Measurements from ENCODE around the gene CCNF.
"Not testable (repeated sequence)": the region's sequence is repeated elsewhere in the genome, so short reads cannot be mapped to it uniquely, and the experiment has no call there.

The CCNF gene

DNA sequence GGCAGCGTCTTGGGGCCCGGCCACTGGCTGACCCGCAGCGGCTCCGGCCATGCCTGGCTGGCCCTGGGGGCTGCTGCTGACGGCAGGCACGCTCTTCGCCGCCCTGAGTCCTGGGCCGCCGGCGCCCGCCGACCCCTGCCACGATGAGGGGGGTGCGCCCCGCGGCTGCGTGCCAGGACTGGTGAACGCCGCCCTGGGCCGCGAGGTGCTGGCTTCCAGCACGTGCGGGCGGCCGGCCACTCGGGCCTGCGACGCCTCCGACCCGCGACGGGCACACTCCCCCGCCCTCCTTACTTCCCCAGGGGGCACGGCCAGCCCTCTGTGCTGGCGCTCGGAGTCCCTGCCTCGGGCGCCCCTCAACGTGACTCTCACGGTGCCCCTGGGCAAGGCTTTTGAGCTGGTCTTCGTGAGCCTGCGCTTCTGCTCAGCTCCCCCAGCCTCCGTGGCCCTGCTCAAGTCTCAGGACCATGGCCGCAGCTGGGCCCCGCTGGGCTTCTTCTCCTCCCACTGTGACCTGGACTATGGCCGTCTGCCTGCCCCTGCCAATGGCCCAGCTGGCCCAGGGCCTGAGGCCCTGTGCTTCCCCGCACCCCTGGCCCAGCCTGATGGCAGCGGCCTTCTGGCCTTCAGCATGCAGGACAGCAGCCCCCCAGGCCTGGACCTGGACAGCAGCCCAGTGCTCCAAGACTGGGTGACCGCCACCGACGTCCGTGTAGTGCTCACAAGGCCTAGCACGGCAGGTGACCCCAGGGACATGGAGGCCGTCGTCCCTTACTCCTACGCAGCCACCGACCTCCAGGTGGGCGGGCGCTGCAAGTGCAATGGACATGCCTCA is 42.6 kb downstream of the CCNF start:
- no peak for DNase-seq (ENCODE audit: low read depth in 2 of 2)

DNA sequence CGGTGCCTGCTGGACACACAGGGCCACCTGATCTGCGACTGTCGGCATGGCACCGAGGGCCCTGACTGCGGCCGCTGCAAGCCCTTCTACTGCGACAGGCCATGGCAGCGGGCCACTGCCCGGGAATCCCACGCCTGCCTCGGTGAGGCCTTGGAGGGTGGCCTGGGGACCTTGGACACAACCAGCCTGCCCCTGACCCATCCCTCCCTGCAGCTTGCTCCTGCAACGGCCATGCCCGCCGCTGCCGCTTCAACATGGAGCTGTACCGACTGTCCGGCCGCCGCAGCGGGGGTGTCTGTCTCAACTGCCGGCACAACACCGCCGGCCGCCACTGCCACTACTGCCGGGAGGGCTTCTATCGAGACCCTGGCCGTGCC is 43.2 kb downstream of the CCNF start:
- DNase-seq (ENCODE audit: low read depth in 2 of 2): no peak

DNA sequence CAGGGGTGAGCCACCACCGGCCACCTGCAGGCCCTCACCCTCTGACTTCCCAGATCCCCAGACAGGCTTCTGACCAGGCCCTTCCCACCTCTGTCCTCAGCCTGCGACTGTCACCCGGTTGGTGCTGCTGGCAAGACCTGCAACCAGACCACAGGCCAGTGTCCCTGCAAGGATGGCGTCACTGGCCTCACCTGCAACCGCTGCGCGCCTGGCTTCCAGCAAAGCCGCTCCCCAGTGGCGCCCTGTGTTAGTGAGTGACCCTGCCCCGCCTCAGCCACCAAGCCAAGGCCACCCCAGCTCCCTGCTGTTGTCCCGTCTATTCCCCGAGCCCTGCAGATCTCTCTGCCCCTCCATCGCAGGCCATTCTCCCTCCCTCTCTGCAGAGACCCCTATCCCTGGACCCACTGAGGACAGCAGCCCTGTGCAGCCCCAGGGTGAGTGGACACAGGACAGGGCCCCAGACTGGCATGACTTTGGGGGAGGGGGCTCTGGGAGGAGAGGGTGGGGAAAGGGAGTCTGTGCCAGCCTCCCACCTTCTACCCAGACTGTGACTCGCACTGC is 43.7 kb downstream of the CCNF start:
- no peak for DNase-seq (ENCODE audit: low read depth in 2 of 2)

DNA sequence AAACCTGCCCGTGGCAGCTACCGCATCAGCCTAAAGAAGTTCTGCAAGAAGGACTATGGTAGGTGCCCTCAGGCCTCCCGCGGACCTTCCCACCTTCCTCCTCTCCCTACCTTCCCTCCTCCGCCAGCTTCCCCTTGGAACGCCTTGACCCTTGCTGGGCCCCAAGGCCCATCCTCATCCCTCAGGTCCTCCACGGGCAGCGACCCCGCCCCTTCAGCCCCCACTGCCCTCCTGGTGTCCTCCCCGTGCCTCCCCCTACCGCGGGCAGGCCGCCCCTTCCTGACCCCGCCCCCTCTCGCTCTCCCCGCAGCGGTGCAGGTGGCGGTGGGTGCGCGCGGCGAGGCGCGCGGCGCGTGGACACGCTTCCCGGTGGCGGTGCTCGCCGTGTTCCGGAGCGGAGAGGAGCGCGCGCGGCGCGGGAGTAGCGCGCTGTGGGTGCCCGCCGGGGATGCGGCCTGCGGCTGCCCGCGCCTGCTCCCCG is 44.2 kb downstream of the CCNF start:
- no peak for DNase-seq (ENCODE audit: low read depth in 2 of 2)

DNA sequence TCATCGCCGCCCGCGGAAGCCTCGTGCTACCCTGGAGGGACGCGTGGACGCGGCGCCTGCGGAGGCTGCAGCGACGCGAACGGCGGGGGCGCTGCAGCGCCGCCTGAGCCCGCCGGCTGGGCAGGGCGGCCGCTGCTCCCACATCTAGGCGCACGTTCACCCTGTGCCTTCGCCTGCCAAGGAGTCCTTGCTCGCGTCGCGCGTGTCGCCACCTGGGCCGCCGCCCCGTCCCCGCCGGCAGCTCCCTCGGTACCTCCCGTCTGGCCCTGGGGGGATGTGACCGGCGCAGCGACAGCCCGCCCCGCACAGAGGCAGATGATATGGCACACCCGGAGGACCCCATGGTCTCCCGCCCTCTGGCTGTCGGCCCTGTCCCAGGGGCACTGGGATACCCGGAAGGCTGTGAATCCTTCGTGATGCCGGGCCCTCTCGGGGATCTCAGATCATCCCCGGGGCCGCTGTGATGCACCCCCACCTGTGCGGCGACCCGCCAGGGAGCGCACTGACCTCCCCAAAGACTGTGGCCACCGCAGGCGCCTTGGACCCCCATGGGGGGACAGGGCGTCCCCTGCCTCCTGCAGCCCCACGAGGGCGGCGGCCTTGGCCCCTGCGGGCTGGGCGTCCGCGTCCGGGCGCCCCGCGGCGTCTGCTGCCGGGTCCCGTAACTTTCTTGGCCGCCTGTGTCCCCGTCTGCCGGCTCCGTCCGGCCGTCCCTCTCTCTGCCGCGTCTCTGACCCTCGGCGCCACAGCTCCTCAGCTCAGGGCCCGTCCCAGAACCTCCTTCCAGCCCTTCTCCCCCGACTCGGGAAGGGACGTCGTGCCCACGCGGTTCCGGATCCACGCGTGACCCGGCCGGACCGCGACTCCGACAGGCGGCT is 45.0 kb downstream of the CCNF start:
- DNase-seq (ENCODE audit: low read depth in 2 of 2): no peak

DNA sequence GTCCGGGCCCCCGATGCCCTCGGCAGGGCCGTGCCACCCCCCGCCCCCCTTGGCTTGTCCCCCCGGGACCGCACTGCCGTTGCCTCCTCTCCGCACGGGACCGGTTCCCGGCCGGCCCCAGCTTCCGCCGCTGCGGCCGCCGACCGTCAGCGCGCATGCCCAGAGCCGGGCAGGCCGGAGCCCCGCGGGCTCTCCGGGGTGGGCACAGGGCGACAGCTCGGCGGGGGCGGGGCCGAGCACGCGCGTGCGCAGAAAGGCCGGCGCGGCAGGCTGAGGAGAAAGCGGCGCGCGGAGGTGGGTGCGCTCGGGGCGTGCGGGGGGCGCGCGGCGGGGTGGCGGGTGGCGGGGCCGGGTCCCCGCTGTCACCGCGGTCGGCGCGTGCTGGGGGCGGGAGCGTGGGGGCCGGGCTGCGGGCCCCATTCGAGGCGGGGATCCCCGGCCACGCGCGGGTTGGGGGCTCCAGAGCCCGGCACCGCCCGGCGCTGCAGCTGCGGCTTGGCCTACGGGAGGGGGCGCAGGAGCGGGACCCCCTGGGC is 45.7 kb downstream of the CCNF start, which contains the start of gene TBC1D24:
Gene TBC1D24, plus strand, starts transcription at position 251 of the 536 bp plus-strand sequence. CDS start 21,022 bp downstream, outside the sequence.
- DNase-seq (ENCODE audit: low read depth in 2 of 2): peak; percentile 53 to 62

DNA sequence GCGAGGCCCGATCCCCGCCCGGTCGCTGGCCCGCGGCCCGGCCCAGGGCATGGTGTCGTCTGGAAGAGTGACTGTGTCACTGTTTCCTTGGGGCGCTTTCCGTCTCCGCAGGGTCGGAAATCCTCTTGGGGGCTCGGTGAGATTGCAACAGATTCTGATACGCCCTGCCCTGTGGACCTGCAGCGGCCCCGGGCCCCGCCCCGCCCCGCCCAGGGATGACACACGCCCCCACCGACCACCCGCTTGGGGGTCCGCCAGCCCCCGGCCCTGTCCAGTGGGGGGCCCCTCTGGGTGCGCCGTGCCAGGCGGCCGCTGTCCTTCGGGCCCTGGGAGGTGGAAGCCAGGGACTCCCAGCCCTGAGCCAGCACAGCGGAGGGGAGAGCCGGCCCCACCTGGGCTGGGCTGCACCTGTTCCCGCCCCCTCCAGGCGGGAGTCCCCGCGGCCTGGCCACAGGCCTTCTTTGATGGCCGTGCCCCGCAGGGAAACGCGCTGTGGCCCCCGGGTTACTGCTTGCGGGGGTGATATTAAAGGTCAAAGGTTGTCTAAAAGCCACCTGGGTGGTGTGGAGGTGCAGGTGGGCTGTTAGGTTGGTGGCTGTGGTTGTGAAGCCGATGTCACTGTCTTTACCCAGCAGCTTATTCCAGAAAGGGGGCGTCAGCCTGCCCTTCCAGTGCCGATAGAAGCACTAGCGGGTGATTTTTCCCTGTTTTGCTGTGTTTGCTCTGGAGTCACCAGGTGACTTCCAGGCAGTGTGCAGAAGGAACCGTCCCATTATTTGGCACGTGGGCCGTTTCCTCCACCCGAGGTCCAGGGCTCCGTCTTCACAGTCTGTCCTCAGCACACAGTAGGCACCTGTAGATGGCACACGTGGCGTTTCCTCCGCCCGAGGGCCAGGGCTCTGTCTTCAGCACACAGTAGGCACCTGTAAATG is 46.4 kb downstream of the CCNF start:
- DNase-seq (ENCODE audit: low read depth in 2 of 2): peak in 1 of 2 donors; percentile 21

DNA sequence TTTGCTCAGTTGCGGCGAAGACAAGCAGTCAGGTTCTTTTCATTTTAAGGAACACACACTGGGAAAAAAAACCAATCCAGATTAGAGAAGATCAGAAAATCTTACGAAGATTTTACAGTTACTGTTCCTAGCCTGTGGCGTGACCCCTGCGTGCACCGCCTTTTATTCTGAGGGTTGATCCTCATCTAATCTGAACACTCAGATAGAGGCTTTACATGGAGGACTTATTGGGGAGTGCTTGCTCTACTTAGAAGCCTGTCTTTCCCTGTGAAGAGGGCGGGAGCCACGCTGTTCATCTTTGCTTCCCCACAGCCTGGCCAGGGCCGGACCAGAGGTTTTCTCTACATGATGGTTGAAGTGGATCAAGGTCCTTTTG is 47.1 kb downstream of the CCNF start:
- no peak for DNase-seq (ENCODE audit: low read depth in 2 of 2)

DNA sequence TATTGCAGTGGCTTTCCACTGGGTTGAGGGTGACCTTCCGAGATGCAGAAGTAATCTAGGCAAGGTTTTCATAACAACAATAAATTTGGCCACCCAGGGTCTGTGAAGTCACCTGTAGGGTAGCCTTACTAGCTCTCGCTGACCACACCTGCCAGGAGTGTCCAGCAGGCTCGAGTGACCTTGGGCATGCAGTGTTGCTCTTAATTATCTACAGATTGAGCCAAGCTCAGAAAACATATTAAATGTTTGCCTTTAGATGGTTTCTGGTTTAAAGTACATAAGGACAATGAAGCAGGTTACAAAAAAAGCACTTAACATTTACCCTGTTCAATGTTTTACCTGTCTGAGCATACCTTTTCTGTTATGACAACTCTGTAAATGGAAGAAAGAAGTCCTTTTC is 47.5 kb downstream of the CCNF start:
- DNase-seq (ENCODE audit: low read depth in 2 of 2): no peak

DNA sequence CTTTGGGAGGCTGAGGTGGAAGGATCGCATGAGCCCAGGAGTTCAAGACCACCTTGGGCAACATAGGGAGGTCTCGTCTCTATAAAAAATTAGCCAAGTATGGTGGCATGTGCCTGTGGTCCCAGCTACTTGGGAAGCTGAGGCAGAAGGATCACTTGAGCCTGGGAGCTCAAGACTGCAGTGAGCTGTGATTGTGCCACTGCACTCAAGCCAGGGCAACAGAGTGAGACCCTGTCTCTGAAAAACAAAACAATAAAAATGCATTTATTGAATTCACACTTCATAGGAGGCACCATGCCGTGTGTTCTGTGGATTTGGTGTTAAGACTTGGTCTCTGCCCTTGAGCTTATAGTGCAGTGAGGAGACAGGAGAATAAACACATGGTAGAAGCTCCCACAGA is 48.1 kb downstream of the CCNF start:
- no peak for DNase-seq (ENCODE audit: low read depth in 2 of 2)

DNA sequence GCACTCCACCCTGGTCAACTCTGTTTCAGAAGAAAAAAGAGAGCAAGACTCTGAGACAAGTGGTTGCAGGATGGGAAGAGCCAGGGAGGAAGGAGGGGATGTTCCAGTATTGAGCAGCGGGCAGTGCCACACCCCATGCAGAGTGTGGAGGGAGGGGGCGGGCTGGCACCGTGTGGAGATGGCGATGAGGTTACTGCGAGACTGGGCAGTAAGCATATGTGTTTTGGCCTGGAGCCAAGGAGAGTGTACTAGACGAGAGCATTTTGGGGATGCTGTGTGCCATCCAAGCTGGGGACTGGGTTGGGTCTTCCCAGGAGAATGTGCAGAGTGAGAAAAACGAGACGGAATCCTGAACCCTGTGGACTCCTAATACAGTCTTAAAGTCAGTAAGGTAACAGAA is 49.0 kb downstream of the CCNF start:
- no peak for DNase-seq (ENCODE audit: low read depth in 2 of 2)

DNA sequence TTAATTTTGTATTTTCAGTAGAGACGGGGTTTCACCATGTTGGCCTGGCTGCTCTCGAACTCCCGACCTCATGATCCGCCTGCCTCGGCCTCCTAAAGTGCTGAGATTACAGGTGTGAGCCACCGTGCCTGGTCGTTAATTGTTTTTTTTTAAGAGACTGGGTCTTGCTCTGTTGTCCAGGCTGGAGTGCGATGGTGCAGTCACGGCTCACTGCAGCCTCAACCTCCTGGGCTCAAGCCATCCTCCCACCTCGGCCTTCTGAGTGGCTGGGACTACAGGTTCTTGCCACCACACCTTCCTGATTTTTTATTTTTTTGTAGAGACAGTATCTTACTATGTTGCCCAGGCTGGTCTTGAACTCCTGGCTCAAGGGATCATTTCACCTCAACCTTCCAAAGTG is 50.7 kb downstream of the CCNF start:
- DNase-seq (ENCODE audit: low read depth in 2 of 2): not testable (repeated sequence)

DNA sequence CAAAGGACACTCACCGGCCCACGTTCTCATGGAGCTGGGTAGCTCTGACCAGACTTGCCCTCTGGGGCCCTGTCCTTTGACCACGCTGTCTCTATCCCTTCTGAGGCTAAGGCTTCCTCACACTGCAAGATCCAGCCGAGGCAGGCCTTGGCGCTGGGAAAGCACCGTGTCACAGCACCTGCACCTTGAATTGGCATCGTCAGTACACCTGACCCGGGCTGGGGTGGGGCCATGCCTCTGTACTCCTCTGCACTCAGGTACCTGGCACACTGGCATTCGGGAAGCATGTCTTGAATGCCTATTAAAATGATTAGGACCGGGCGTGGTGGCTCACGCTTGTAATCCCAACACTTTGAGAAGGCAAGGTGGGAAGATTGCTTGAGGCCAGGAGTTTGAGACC is 51.7 kb downstream of the CCNF start:
- no peak for DNase-seq (ENCODE audit: low read depth in 2 of 2)

DNA sequence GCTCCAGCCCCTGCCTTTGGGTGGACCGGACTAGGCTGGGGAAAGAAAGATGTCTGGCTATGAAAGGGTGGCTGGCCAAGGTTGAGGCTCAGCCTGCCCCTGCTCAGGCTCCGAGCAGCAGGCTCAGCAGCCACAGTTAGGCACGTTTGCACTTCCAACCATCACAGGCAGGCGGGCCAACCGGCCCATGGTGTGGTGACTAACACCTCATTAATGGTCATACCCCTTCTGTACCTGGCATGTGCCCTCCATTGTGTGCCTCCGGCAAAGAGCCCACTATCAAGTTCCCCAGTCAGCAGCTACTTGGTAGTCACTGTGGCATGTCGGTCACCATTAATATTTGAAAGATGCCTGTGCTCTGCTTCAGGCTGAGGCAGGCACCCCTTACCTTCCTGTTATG is 52.4 kb downstream of the CCNF start:
- no peak for DNase-seq (ENCODE audit: low read depth in 2 of 2)

DNA sequence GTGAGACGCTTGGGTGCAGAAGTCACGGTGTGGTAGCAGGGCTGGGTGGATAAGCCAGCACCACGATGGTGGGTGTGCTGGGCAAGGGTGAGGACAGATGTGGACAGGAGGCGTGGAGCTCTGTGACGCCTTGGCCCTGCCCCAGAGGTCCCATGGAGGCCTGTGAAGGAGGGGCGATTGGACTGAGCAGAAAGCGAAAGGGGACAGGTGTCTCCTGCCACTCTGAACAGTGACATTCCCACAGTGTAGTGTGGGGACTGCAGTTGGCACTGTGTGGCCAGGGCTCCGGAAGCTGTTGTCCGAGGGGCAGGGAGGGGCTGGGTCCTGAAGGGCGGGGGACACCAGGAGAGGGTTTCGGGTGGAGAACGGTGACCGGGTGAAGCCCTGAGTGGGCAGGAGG is 53.0 kb downstream of the CCNF start:
- no peak for DNase-seq (ENCODE audit: low read depth in 2 of 2)

DNA sequence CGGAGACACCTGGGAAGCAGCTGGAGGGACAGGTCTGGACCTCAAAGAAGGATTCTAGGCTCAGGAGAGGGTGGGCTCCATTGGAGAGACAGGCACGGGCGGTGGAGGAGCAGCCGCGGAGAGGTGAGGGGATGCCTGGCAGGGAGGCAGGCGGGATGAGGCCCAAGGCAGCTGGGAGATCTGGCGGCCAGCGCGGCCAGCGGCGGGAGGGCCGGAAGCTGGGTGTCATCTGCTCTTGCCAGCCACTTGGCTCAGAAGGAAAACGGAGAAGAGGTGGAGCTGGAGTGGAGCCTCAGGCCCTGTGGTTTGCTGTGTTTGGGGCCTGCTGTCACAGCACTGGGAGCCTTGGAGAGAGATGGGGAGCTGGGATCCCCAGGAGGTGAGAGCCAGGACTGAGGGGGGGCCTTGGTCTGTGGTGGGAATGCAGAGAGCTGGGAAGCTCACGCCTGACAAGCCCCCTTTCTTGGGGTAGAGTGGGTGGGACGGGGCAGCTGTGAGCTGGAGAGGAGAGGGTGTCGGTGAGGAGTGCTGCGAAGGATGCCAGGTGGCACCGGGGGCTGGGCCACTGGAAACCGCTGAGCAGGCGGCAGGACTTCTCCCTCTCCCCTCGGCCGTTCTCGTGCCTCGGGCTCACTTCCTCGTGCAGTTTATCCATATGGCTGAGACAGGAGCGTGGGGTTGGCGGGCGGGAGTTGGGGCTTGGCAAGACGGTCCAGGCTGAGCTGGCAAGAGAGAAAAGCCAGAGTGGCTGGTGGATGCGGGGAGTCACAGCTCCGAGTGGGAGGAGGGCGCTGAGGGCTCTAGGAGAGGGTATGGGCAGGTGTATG is 53.7 kb downstream of the CCNF start:
- DNase-seq (ENCODE audit: low read depth in 2 of 2): no peak

DNA sequence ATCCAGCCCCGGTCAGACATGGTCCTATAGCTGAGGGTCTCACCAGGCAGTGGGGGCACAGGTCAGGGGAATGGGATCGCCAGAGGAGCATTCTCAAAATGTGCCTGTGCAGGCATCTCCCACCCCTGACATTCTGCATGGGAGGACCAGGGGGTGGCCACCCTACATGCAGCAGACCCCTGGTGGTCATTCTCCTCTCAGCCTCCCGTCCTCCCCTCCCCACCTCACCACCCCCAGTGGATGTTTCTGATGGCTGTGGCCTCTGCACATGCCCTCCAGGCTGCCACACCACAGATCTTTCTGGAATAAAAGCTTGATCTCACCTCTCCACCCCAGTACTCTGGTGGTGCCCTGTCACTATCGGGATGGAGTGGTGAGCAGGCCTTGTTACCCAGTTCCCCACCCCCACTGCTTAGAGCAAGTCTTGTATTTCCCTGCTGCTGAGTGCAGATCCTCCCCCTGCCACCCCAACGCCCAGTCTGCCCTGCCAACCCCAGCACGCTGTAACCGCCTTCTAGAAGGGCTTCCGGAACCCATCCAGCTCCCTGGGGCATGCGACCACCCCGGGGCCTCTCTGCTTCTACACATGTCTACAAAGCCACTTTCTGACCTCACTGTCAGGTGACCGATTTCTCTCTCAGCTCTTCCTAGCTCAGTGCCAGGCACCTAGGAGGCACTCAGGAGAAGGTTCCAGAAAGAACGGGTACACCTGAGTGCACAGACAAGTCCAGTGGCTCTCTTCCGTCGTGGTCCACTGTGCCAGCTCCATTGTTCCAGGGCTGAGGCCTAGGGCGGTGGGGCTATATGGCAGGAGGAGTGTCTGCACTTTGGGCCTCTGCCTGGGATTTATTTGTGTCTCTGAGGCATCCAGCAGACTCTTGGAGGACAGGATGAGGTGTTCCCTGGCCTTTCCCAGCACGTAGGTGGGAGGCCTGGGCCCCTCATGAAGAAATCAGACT is 55.0 kb downstream of the CCNF start:
- no peak for DNase-seq (ENCODE audit: low read depth in 2 of 2)

DNA sequence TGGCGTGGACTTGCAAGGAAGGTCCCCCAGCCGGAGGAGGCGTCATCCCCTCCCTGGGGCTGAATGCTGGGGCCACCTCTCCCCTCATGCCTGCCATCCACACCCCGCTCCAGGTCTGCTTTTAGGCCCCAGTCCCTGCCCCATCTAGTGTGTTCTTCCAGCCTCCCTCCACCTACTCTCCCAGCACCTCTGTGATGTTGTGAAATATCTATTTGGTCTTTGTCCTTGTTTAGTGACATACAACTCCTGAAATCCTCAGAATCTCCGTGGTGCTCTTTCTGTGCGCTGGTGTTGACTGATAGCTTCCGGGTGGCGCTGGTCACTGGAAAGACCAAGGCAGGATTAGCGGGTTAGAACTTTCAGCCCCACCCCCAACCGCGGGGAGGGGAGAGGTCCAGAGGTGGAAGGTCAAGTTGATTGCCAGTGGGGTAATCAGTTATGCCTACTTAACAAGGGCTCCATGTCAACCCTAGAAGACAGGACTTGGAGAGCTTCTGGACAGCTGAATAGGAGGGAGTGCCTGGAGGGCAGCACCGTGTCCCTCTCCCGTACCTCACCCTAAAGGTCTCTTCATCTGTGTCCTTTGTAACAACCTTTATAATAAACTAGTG is 55.8 kb downstream of the CCNF start:
- DNase-seq (ENCODE audit: low read depth in 2 of 2): no peak

Data from stimulated activated CD4-positive, alpha-beta T cell treated with anti-CD3 and anti-CD28 coated beads, Interleukin-1b, Interleukin-23, amount 100 ng/mL, for 1 hour (primary cell).